ENCODE results near the gene TALDO1. TPM values are rescaled to one million over a fixed set of nuclear protein-coding genes. Genes with fewer than 3 reads are reported as not detected.

The TALDO1 gene
- 417 and 483 TPM in 2 replicates for total RNA-seq (2014; rRNA removed; shearing (Covaris generic))

DNA sequence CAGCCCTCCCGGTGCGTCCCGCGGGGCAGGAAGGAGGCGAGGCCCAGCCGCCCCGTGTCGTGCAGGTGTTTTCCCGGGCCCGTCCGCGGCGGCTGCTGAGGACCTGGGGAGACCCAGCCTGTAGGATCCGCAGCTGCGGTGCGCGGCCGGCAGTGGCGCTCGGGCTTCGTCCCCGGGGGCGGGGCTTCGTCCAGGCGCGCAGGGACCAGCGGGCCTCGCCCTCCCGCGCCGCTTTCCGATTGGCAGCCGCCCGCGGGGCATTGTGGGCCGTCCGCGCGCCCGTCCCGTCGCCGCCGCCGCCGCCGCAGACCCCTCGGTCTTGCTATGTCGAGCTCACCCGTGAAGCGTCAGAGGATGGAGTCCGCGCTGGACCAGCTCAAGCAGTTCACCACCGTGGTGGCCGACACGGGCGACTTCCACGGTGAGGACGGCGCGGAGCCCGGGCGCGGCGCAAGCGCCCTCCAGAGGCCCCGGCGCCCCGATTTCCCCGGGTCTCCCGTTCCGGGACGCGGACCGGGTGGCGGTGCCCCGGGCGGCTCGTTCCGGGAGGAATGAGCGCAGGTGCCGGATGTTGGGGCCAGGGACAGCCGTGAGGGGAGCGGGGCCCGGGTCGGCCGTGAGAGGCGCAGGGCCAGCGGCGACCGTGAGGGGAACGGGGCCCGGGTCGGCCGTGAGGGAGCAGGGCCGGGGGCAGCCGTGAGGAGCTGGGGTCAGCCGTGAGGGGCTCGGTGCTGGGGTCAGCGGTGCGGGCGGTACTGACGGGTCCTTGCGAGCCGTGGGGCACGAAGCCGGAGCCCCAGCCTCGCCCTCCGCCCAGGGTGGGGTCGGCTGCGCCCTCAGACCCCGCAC is at the start of gene TALDO1:
Gene TALDO1 (plus strand): TSS at position 307 of the 849 bp plus-strand sequence. CDS start 18 bp downstream, at position 325.
- peak; percentile 76 for DNase-seq (ENCODE audit: low spot score)

DNA sequence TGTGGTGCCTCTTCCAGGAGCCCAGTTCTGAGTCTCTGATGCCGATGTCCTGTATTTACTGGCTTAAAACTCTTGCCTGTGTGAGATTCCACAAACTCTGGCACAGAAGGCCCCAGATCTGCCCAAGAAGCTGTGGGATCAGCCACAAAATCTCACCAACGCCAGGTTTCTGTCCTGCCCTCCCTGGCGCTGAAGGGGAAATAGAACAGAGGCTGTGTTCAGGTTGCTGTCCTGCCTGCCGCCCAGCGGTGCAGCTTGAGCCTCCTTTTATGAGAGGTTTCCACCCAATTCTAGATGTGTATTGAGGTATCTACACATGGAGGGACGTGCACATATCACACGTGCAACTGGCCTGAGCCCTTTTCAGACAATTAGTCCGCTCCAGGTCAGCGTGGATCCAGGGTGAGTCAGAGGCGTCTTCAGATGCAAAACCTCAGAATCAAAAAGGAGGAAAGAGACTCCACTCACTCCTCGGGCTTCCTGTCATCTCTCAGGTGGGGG is 49.4 kb upstream of the TALDO1 start:
- DNase-seq (ENCODE audit: low spot score): peak; percentile 81

DNA sequence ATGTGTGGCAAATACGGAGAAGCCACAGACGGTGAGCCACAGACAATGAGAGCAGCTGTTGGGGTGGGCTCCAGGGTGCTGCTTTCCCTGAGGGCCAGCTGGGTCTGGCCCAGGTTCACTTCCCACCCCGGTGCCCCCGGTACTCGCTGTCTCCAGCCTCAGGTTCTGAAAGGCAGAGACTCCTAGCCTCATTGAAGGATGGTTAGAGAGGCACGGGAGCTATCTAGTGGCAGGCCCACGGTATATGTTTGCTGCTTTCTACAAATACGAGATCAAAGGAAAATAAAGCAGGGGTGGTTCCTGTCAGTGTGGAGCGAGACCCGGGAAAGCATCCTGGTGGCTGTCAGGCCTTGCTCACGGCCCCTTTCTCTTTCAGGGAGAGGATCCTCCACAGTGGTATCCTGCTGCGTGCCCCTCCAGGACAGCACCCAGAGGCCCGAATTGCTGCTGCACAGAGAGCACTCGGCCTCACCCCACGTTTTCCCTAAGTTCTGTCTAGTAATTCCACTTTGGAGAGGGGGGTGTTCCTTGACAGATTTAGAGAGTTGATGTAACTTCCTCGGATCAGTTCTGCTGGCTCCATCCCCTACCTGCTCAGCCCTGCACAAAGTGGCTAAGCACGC is 48.7 kb upstream of the TALDO1 start:
- DNase-seq (ENCODE audit: low spot score): no peak

DNA sequence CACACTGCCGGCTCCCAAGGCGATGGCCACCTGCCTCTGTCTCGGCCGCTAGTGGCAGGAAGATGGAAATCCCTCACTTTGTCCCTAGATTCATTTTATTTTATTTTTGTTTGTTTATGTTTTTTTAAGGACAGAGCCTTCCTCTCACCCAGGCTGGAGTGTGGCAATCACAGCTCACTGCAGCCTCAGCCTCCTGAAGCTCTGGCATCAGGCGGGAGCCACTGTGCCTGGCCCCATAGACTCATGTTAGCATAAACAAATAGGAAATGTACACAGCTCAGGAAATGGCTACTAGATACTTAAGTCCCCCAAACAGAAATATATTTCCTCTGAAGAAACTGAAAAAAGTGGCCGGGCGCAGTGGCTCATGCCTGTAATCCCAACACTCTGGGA is 48.2 kb upstream of the TALDO1 start:
- DNase-seq (ENCODE audit: low spot score): no peak

DNA sequence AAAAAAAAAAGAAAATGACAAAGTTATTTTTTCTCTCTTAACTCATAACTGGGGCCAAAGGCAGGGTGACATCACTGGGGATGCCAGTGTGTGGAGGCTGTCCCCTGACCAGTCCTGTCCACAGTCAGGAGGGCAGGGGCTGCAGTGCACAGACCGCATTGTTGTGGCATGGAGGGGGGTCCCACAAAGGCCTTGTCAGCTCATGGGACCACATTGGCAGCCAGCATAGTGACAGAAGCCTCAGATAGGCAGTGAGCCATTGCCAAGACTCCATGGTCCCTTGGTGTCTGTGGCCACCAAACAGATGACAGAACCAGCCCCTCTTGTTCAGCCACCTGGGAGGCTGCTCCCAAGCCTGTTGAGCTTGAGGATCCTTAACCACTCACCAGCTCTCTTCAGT is 47.5 kb upstream of the TALDO1 start:
- DNase-seq (ENCODE audit: low spot score): no peak

DNA sequence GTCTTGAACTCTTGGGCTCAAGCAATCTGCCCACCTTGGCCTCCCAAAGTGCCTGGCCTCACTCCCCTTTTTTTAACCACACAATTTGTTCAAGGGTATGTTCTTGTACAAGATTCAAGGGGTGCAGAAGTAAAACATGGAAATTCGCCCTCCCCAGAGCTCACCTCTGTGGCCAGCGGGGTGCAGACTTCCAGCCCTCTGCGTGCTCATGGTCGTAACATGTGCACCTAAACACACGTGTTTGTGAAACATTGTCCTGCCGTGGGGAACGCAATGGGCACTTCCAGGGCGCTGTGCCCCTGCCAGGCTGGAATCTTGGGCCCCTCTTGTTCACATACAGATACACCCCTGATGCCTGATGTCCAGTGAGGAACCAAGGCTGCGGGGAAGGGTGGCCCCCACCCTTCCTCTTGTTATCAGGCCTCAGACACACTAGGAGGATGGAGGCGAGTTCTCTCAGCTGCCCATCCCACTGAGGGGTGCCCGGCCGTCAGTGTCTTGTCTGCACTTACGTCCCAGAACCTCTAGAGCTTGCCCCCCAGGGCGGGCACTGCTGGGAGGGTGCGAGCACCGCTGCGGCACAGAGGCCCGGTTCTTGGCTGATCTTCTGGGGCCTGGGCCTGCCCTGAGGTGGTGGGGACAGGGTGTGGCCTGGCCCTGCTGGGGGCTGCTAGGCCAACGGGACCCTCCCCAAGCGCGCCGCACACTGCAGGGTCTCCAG is 45.4 kb upstream of the TALDO1 start:
- no peak for DNase-seq (ENCODE audit: low spot score)

DNA sequence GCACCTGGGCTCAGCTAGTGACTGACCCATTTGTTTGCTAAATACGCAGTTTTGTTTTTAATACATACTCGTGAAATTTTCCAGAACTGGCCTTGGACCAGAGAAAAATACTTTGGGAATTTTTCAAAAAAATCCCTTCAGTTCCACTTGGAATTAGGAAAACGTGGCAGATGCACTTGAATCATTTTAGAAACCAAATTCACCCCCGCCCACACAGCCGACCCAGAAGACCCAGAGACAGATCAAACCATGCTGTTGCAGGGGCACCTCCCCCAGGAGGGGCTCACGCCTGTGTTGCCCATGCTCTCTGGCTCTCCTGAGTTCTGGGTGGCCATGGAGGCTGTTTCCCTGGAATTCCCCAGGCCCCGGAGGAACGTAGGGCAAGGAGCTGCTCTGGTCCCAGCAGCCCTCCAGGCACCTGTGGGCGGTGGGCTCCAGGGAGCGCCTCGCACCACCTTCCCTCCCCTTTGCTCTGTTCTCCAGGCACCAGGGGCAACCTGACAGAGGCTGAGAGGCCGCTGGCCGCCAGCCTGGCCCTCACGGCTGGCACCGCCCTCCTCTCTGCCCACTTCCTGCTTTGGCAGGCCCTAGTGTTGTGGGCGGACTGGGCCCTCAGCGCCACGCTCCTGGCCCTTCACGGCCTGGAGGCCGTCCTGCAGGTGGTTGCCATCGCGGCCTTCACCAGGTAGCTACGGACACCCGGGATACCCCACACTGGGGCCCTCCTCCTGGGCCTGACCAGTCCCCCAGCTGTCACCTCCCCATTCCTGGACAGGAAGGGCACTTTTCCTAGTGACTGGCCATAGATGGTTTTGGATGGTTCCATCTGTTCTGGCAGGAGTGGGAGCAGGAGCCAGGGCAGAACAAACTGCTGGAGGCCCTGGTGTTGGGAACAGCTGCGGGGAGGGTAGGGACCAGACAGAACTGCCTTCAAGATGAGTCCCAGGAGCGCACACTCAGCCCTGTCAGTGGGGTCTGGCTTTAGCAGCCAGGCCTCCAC is 44.5 kb upstream of the TALDO1 start:
- peak; percentile 58 for DNase-seq (ENCODE audit: low spot score)

DNA sequence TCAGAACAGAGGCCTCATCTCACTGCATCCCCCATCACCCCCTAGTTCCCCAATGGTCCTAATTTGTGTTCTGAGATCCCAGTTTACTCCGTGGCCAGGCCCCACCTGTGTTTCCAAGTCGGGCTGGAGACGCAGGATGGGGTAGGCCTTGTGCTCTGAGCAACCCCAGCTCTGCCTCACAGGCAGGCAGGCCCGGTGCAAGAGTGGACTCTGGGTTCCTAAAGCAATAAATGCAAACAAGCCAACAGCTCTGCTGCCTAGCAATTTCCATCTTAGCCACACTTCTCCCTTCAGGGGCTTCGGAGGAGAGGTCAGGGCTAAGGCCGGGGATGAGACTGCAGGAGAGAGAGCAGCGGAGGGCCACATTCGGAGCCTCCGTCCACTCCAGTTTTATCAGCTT is 43.8 kb upstream of the TALDO1 start:
- no peak for DNase-seq (ENCODE audit: low spot score)

DNA sequence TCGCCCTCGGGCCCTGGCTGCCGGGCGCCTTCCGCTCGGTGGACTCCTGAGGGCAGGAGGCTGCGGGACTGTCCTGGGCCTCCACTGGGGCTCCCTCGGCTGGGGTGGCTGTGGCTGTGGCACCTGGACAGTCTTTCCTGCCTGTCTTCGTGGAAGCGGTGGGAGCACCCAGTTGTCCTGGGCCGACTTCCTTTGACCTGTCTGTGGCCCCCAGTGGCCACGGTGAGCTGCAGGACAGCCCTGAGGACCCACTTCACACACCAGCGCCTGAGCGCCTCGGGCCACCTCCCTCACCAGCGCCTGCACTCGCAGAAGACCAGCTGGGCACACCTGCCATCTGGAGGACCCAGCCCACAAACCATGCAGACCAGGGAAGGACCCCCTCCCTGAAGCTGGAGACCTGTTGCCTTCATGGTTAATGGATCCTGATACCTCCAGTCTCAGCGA is 43.0 kb upstream of the TALDO1 start:
- DNase-seq (ENCODE audit: low spot score): no peak

DNA sequence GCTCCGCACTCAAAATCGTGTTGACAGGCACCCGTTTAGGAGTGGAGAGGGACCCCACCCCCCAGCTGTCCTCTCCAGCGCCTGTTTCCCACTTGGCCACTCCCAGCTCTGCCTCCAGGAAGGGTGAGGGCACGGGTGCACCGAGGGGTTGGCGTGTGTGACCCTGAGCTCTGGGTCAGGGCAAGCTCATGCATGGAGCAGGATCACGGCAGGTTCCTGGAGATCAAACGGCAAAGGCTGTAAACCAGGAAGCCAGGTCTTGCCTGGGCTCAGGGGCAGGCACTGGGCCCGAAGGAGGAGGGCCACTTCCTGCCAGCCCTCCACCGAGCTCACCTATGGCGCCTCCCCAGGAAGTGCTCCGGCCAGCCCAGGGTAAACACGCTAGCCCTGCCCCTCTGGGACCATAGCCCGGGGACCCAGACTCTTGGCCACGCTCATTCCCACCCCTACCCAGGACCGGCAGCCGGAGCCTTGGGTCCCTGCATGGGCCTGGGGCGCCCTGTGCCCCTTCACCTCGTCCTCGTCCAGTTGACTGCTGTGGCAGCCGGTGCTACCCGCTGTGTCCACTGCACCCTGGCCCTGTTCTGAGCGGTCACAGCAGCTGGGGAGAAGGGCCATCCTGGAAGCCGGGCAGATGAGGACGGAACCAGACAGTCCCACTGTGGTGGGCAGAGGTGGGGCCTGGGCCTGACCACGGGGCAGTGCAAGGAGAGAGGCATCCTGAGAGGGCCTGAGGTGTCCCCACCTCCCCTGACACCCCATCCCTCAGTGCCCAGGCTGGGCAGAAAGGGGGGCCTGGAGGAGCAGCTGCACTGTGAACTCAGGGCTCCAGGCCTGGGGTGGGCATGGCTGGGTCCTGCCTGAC is 42.3 kb upstream of the TALDO1 start:
- DNase-seq (ENCODE audit: low spot score): no peak

DNA sequence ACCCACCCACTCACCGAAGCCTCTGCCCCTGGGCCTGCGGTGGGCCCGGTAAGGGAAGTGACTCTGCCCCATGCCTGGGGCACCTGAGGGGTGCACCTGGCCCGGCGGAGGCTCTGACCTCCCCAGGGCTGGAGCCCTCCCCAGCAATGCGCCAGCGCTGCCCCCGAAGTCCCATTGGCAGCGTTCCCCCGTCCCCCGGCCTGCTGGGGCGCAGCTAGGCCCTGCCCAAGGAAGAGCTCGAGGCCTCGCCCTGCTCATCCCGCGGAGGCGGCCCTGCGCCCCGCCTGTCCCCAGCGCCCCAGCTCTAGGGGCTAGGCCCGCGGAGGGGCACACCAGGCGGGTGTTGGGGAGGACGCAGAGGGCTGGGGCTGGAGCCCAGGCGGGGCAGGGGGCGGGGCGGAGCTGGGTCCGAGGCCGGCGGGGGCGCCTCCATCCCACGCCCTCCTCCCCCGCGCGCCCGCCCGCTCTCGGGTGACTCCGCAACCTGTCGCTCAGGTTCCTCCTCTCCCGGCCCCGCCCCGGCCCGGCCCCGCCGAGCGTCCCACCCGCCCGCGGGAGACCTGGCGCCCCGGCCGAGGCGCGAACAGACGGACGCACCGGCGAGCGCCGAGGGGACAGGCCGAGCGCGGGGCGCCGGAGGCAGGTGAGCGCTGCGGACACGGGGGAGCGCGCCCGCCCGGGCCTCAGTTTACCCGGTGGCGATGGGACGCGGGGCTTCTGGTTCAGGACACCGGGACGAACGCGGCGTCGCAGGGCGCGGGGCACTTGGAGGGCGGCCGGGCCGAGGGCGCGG is 41.4 kb upstream of the TALDO1 start, which contains the start of gene EPS8L2:
Gene EPS8L2 (plus strand): TSS at position 586 of the 793 bp plus-strand sequence. CDS start 3,177 bp downstream, outside the sequence.
- no peak for DNase-seq (ENCODE audit: low spot score)

DNA sequence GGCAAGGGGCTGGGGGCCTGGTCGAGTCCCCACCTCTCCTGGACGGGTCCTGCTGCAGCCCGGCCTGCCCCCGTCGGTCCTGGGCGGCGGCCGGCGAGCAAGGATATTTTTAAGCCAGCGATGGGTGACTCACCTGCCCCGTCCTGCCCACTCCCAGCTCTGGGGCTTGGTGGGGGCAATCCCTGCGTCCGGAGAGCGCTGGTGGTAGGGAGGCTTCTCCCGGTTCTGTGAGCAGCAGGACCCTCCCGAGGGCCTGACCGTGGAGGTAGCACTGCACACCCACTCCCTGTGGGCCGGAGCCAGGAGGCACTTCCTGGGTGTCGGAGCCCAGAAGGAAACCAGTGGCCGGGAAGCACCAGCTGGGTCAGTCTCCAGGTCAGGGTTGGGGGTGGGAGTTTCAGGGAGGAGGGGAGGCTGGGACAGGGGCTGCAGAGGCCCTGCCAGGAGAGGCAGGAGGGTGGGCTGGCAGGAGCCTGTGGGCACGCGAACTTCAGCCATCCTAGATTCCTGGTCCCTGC is 40.8 kb upstream of the TALDO1 start:
- DNase-seq (ENCODE audit: low spot score): no peak

DNA sequence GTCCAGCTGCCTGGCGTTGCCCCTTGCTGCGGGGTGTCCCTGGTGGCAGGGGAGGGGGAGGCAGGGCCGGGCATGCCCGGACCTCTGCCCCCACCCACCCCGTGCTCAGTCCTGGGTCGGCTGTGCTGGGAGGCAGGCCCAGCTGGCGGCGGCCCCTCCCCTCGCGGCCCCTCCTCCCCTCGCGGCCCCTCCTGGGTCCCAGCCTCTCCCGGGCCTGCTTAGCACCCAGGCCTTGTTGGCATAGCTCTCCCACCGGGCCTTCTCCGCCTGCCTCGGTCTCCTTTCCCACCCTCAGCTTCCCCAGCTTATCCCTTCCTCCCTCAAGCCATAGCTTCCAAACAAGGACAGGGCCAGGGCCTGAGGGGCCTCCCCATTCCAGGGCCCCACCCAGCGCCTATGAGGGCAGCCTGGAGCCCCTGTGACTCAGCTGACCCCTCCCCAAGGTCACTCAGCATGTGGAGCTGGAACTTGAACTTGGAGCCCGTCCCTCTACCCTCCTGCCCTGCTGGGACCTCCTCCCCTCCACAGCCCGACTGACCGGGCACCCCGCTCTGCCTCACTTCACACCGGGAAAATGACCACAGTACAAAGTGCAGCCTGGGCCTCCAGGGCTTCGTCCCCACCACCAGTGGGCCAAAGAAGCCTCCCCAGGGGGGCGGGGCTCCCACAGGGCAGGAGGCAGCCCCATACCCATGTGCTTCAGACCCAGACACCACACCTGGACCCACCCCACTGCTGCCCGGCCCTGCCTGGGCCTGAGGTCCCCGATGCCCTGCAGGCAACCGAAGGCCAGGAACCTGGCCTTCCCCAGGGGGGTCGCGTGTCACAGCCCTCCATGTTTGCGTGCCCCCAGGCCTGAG is 40.1 kb upstream of the TALDO1 start:
- peak; percentile 56 for DNase-seq (ENCODE audit: low spot score)

DNA sequence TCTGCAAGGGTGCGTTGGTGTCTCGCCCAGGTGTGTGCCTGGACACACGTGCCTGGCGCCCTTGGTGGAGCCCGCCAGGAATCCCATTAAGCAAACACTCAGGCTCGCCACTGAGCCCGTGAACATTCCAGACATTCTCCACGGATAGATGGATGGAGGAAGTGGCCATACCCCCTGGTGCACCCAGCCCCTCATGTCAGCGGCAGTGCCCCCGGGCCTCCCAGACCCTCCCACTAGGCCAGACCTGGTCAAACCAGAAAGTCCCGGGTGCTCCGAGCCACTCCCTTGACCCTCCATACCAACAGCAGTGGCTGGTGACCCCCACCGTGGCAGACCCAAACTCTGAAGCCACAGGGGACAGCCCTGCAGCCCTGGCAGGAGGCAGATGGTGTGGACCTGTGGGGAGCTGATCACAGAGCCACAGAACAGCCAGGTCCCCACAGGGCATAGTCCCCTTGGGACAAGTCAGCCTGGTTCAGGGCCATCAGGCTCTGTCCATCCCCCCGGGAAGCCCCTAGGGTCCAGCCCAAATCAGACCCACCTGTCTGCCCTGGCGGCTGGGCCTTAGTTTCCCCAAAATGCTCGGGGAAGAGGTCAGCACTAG is 39.3 kb upstream of the TALDO1 start:
- DNase-seq (ENCODE audit: low spot score): peak; percentile 54

DNA sequence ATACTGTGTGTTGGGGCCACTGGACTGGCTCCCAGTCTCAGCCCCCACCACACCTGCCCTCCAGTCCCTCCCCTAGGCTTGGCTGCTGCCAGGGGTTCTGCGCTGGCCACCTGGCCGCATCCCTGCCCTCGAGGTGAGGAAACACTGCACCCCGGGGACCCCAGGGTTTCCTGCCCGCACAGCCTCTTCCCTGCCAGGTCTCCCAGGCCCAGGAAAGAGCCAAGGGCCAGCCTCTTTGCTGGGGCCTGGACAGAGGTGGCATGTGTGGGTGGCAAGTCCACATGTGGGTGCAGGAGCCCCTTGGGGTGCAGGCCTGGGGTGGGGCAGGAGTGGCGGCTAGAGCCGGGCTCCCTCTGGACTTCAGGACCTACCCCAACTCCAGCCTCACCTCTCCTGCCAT is 38.8 kb upstream of the TALDO1 start:
- no peak for DNase-seq (ENCODE audit: low spot score)

DNA sequence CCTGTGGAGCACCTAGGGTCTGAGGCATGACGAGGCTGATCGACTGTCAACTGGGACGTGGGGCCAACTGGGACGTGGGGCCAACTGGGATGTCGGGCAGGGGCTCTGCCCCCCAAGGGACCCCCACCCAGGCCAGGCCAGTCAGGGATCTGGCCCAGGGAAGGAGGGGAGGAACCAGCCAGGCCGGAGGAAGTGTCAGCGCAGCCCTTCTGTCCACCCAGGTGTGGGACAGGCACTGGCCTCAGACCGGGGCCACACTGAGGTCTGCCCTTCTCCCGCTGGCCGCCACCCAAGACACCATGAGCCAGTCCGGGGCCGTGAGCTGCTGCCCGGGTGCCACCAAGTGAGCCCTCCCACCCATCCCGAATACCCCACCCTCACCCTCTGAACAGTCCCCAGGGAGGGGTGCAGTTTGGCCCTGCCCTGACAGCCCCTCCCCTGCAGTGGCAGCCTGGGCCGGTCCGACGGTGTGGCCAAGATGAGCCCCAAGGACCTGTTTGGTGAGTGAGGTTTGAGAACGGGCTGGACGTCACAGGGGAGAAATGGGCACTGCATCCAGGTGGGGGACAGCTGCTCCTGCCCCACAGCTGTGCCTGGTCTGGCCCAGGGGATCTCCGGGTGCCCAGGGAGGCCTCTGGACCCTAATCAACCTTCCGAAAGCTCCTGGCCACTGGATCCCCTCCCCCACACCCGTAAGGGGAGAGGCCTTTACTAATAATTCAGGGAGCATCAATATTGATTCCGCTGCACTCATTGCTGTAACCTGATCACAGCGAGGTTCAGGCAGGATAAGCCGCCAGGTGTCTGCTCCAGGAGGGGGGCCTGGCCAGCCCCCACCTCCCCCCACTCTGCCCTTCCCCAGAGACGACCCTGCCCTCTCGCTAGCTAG is 37.9 kb upstream of the TALDO1 start:
- DNase-seq (ENCODE audit: low spot score): no peak

All from A172 (cell line).